Gastroesophageal sphincter (tissue), 3 donors: ENCODE measurements around the gene SLC25A12.

Source experiments
- EP300 ChIP-seq: sonication (generic); formaldehyde crosslinking; IDR thresholded peaks from one replicate; pipeline ENCODE4 v1.6.1; 2017; ENCODE audit warnings: antibody characterized with exemption, mild to moderate bottlenecking
- POLR2A ChIP-seq, 2 donors: fragments of 450-650 bp; IDR thresholded peaks; one replicate each; pipeline ENCODE4 v1.6.1; 2017; ENCODE audit warnings: antibody characterized with exemption in 2 of 2, mild to moderate bottlenecking in 2 of 2, moderate library complexity in 1 of 2
- POLR2AphosphoS5 ChIP-seq: sonication (generic); formaldehyde crosslinking; IDR thresholded peaks from one replicate; pipeline ENCODE4 v1.6.1; 2017; ENCODE audit warnings: antibody characterized with exemption
- TF ChIP-seq, protein P1 (sequence below), 4 experiments: fragments of 200-600 bp in 2 of 4; fragments of 450-650 bp in 2 of 4; sonication (generic) in 1 of 4; IDR thresholded peaks; one replicate each; pipeline ENCODE4 v1.5.1; 2017 to 2019; ENCODE audit warnings: antibody characterized with exemption in 4 of 4, mild to moderate bottlenecking in 2 of 4, moderate library complexity in 2 of 4

DNA sequence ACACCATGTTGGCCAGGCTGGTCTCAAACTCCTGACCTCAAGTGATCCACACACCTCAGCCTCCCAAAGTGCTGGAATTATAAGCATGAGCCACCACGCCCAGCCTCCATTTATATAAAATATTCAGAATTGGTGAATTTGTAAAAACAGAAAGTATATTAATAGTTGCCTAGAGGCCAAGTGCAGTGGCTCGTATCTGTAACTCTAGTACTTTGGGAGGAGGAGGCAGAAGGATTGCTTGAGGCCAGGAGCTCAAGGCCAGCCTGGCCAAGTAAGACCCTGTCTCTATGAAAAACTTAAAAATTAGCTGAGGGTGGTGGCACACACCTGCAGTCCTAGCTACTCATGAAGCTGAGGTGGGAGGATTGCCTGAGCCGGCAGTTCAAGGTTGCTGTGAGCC is 89.6 kb downstream of the SLC25A12 start:
- TF ChIP-seq, protein P1, sequence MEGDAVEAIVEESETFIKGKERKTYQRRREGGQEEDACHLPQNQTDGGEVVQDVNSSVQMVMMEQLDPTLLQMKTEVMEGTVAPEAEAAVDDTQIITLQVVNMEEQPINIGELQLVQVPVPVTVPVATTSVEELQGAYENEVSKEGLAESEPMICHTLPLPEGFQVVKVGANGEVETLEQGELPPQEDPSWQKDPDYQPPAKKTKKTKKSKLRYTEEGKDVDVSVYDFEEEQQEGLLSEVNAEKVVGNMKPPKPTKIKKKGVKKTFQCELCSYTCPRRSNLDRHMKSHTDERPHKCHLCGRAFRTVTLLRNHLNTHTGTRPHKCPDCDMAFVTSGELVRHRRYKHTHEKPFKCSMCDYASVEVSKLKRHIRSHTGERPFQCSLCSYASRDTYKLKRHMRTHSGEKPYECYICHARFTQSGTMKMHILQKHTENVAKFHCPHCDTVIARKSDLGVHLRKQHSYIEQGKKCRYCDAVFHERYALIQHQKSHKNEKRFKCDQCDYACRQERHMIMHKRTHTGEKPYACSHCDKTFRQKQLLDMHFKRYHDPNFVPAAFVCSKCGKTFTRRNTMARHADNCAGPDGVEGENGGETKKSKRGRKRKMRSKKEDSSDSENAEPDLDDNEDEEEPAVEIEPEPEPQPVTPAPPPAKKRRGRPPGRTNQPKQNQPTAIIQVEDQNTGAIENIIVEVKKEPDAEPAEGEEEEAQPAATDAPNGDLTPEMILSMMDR (IDR thresholded peaks at IDR 0.05): no peak
- TF ChIP-seq EP300 (no peak), POLR2AphosphoS5 (no peak), POLR2A (IDR thresholded peaks at IDR 0.05) (no peak)
